HepG2 (cell line): ENCODE data around the gene NANOGP8. TPM values are rescaled to one million over a fixed set of nuclear protein-coding genes. Genes with fewer than 3 reads are reported as not detected.

Source experiments
- ATAC-seq: fragments of 200-7000 bp; cut with Tn5 transposase; 3 replicates; pipeline ENCODE4 v1.9.1; 2020; ENCODE audit warnings: mild to moderate bottlenecking, moderate library complexity
- BruUV-seq: library from RNA; stranded (reverse); fragments of 400-500 nt; replicated peaks from 2 replicates; lab custom pipeline; 2021; lab: Mats Ljungman, UMichigan
- CTCF ChIA-PET: fragments of 300-600 bp; formaldehyde crosslinking; extraction: SDS; loops from one replicate; lab custom pipeline; 2021; ENCODE audit warnings: low total read pairs, inconsistent platforms, low intra/inter-chr PET ratio; lab: Yijun Ruan, JAX
- POLR2A ChIA-PET: fragments of 350-600 bp; sonication (Branson Sonifier 250); formaldehyde crosslinking; loops from one replicate; lab custom pipeline; 2020; ENCODE audit warnings: antibody characterized with exemption, inconsistent platforms; lab: Yijun Ruan, JAX
- DNase-seq: peaks from one replicate; pipeline ENCODE4 v3.0.0-alpha.2; 2015; ENCODE audit warnings: low spot score
- FAIRE-seq: peaks from 3 replicates; lab custom pipeline; 2011; peaks lifted over from hg19 to GRCh38; lab: Jason Lieb, UNC
- H2AFZ ChIP-seq: one replicate; pipeline ENCODE4 v1.6.1; 2011; ENCODE audit warnings: low read length, inconsistent platforms
- H3K27ac ChIP-seq: fragments of 300-600 bp; 3 replicates; pipeline ENCODE4 v1.8.0; 2011; ENCODE audit warnings: mixed run types, mild to moderate bottlenecking, mixed read lengths, low read length, inconsistent platforms; ENCODE audit not compliant: insufficient read depth; ENCODE audit errors: extremely low read length
- H3K27me3 ChIP-seq, 2 experiments: fragments of 200-600 bp in 1 of 2; 2 replicates in 1 of 2; 3 replicates in 1 of 2; pipeline versions ENCODE4 v1.6.0 to v1.8.0; 2011; ENCODE audit warnings: low read length in 2 of 2, mild to moderate bottlenecking in 2 of 2, moderate library complexity in 2 of 2, inconsistent platforms in 1 of 2; ENCODE audit not compliant: insufficient read depth in 2 of 2, control insufficient read depth in 1 of 2
- H3K36me3 ChIP-seq, 2 experiments: fragments of 200-600 bp in 1 of 2; replicated peaks in 1 of 2; 2 replicates in 1 of 2; 3 replicates in 1 of 2; pipeline versions ENCODE4 v1.5.1 to v1.8.0; 2011; ENCODE audit warnings: low read length in 2 of 2, inconsistent platforms in 1 of 2; ENCODE audit not compliant: insufficient read depth in 2 of 2, control insufficient read depth in 1 of 2
- H3K4me1 ChIP-seq: 2 replicates; pipeline ENCODE4 v1.5.1; 2012; ENCODE audit warnings: low read length, inconsistent platforms; ENCODE audit not compliant: insufficient read depth
- H3K4me2 ChIP-seq: 2 replicates; pipeline ENCODE4 v1.6.0; 2011; ENCODE audit warnings: low read depth, low read length, inconsistent platforms
- H3K4me3 ChIP-seq, 3 experiments: fragments of 200-600 bp in 1 of 3; sonication (generic), shearing (Covaris generic) in 1 of 3; replicated peaks in 1 of 3; 2 replicates each; pipeline ENCODE4 v1.5.1; 2011 to 2016; ENCODE audit warnings: low read length in 3 of 3, inconsistent platforms in 2 of 3, low read depth in 2 of 3, mild to moderate bottlenecking in 2 of 3, control low read depth in 1 of 3, mixed read lengths in 1 of 3; ENCODE audit not compliant: insufficient read depth in 1 of 3
- H3K79me2 ChIP-seq: one replicate; pipeline ENCODE4 v1.6.1; 2011; ENCODE audit warnings: low read length, inconsistent platforms; ENCODE audit not compliant: insufficient read depth
- H3K9ac ChIP-seq: 2 replicates; pipeline ENCODE4 v1.6.0; 2011; ENCODE audit warnings: mild to moderate bottlenecking, low read depth, low read length, inconsistent platforms; ENCODE audit not compliant: insufficient read depth
- H3K9me3 ChIP-seq: 2 replicates; pipeline ENCODE4 v1.5.1; 2012; ENCODE audit warnings: mild to moderate bottlenecking, low read length
- H4K20me1 ChIP-seq: 2 replicates; pipeline ENCODE4 v1.6.0; 2011; ENCODE audit warnings: inconsistent platforms, mild to moderate bottlenecking, low read length, moderate library complexity; ENCODE audit not compliant: insufficient read depth
- HNF1B ChIP-seq: sonication (generic); formaldehyde crosslinking; IDR thresholded peaks from 2 replicates; pipeline ENCODE4 v1.5.1; 2020; ENCODE audit warnings: mild to moderate bottlenecking, moderate library complexity, missing genetic modification reagents
- MNT ChIP-seq: fragments of 450-650 bp; IDR thresholded peaks from 2 replicates; pipeline ENCODE4 v1.6.1; 2016
- NCOA5 ChIP-seq: sonication (generic); formaldehyde crosslinking; IDR thresholded peaks from 2 replicates; pipeline ENCODE4 v1.4.0; 2020; ENCODE audit warnings: missing genetic modification reagents
- NFKB2 ChIP-seq: sonication (generic); formaldehyde crosslinking; IDR thresholded peaks from 2 replicates; pipeline ENCODE4 v1.4.0; 2020; ENCODE audit warnings: missing genetic modification reagents, borderline replicate concordance
- NKX3-1 ChIP-seq: sonication (generic); formaldehyde crosslinking; IDR thresholded peaks from 2 replicates; pipeline ENCODE4 v1.5.0; 2020; ENCODE audit warnings: missing genetic modification reagents
- SAFB2 ChIP-seq: sonication (generic); formaldehyde crosslinking; IDR thresholded peaks from 2 replicates; pipeline ENCODE4 v1.5.1; 2020; ENCODE audit warnings: missing genetic modification reagents, low read depth, mild to moderate bottlenecking, borderline replicate concordance
- TBX3 ChIP-seq: fragments of 450-650 bp; IDR thresholded peaks from 2 replicates; pipeline ENCODE4 v1.6.1; 2017; ENCODE audit warnings: antibody characterized with exemption, mild to moderate bottlenecking, inconsistent platforms, borderline replicate concordance
- ZNF24 ChIP-seq: fragments of 450-650 bp; IDR thresholded peaks from 2 replicates; pipeline ENCODE4 v1.6.1; 2017; ENCODE audit warnings: antibody characterized with exemption, mild to moderate bottlenecking
- ZNF329 ChIP-seq: sonication (generic); formaldehyde crosslinking; IDR thresholded peaks from 2 replicates; pipeline ENCODE4 v1.9.0; 2021; ENCODE audit warnings: low read depth, mild to moderate bottlenecking, missing genetic modification reagents
- ZNF775 ChIP-seq: sonication (generic); formaldehyde crosslinking; IDR thresholded peaks from 2 replicates; pipeline ENCODE4 v1.4.0; 2020; ENCODE audit warnings: missing genetic modification reagents, mild to moderate bottlenecking, moderate library complexity, borderline replicate concordance
- ZNF788 ChIP-seq: sonication (generic); formaldehyde crosslinking; IDR thresholded peaks from 2 replicates; pipeline ENCODE4 v1.5.0; 2020; ENCODE audit warnings: mild to moderate bottlenecking, missing genetic modification reagents, borderline replicate concordance
- WGBS: methylation state at CpG from one replicate; pipeline ENCODE4 v1.1.6; 2017; ENCODE audit warnings: low lambda C conversion rate; 5-methylcytosine and 5-hydroxymethylcytosine counted together
- in situ Hi-C: cut with HindIII; loops from 2 replicates; pipeline ENCODE4 v1.10.0; 2017; ENCODE audit warnings: low pct_unique_long_range_greater_than_20kb; ENCODE audit not compliant: extremely low pct_ligation_motif_present
- intact Hi-C: fragments of 100-400 bp; cut with micrococcal nuclease; formaldehyde crosslinking; loops from one replicate; pipeline ENCODE4 v1.10.0; 2022; ENCODE audit not compliant: unreplicated experiment
- polyA plus RNA-seq, 8 experiments: library from polyadenylated mRNA; depleted of rRNA in 3 of 8; stranded (reverse) in 7 of 8; unstranded in 1 of 8; fragments of >200 nt; fragmentation: Illumina TruSeq in 4 of 8; extraction: Trizol in 4 of 8; gene quantifications; 2 replicates each; pipeline versions ENCODE4 v1.2.1 to v1.2.3, GENCODE V29; 2011 to 2016; ENCODE audit warnings: low read depth in 4 of 8, missing spikeins in 1 of 8, mixed read lengths in 1 of 8; ENCODE audit not compliant: insufficient read depth in 1 of 8
- total RNA-seq, 5 experiments: library from RNA; depleted of rRNA; stranded (reverse); fragments of >200 nt; fragmentation: Illumina TruSeq; extraction: Trizol; gene quantifications; 2 replicates each; pipeline ENCODE4 v1.2.3, GENCODE V29; 2016; ENCODE audit warnings: low read depth in 1 of 5

NANOGP8 gene
- total and polyA plus RNA-seq, 2 of the 13 experiments (the other 11 are each of a cell fraction or from before 2014, with no cell fraction given) = 0.27 TPM; not detected in 1

- ChIA-PET POLR2A (no interaction called here), CTCF (no interaction called here)
- H4K20me1 ChIP-seq = no peaks in the 10 kb centered on the region; the same call in 1 of the 2 replicates
- H3K9ac ChIP-seq = no peak overlapping the region
- no peak overlapping the region for H3K4me3 ChIP-seq
- peaks cover 11% of the 10 kb centered on the region for H3K4me1 ChIP-seq
- WGBS = 75% methylated on average over 4 of the region's 4 CpGs
- in situ Hi-C loops = no loop called here
- no peak for ATAC-seq
- no peak for TF ChIP-seq HNF1B (CRISPR knock-in tag)
- TF ChIP-seq ZNF24 = no peak
- no peak for TF ChIP-seq ZNF329 (CRISPR knock-in tag)
- no peak for TF ChIP-seq TBX3
- no peak for TF ChIP-seq ZNF788 (CRISPR knock-in tag)
- TF ChIP-seq ZNF775 (CRISPR knock-in tag) = no peak
- no peak for TF ChIP-seq MNT
- no peak for TF ChIP-seq NKX3-1 (CRISPR knock-in tag)
- no peak for TF ChIP-seq SAFB2
- TF ChIP-seq NFKB2 (CRISPR knock-in tag) = no peak
- TF ChIP-seq NCOA5 (CRISPR knock-in tag) = no peak
- no TSS peak for BruUV-seq
- H3K27me3 ChIP-seq = no peaks in the 10 kb centered on the region
- intact Hi-C loops = no loop called here
- no peak overlapping the region for H2AFZ ChIP-seq
- H3K79me2 ChIP-seq = no peaks in the 10 kb centered on the region
- no peaks in the 10 kb centered on the region for H3K36me3 ChIP-seq
- H3K4me2 ChIP-seq = no peak overlapping the region
- no peak for DNase-seq
- no peak overlapping the region for H3K27ac ChIP-seq
- no peaks in the 10 kb centered on the region for H3K9me3 ChIP-seq
- FAIRE-seq = no peak
Measured at GRCh38 chr15:35060591-35060990, 24.5 kb downstream of the NANOGP8 start.
